ENCODE results near the gene SF3A2. TPM values are rescaled to one million over a fixed set of nuclear protein-coding genes. Genes with fewer than 3 reads are reported as not detected.

SF3A2 gene
- total and polyA plus RNA-seq, 2 donors (not counting 3 experiments of a cell fraction or from before 2014, with no cell fraction given), result 21.5 to 164 TPM

GRCh38 chr19:2268480-2268830, 31.8 kb downstream of the SF3A2 start:
- H4K20me1 ChIP-seq (replicated peaks; ENCODE audit: control insufficient read depth, extremely low read depth, insufficient read depth, low read length), result no peaks in the 10 kb centered on the region
- ChIA-PET POLR2A (no interaction called here), CTCF (no interaction called here)
- H3K9me3 ChIP-seq (replicated peaks; ENCODE audit: control insufficient read depth, insufficient read depth, low read length), result no peaks in the 10 kb centered on the region
- H3K9ac ChIP-seq (replicated peaks; ENCODE audit: extremely low read depth, insufficient read depth, low read length), result peak overlapping the region; percentile 32
- intact Hi-C loops (cut with micrococcal nuclease), result no loop called here
- H3K36me3 ChIP-seq (ENCODE audit: control insufficient read depth in 2 of 2, extremely low read depth in 1 of 2, insufficient read depth in 2 of 2, low read length in 2 of 2), result peaks cover 2 to 11% of the 10 kb centered on the region in 2 experiments
- H3K4me3 ChIP-seq (replicated peaks in 1 of 3; ENCODE audit: insufficient read depth in 1 of 3, low read depth in 1 of 3, low read length in 3 of 3), result peak overlapping the region in 2 of 3 experiments; percentile 64 to 86
- no TSS peak for BruUV-seq (replicated peaks)
- no peak overlapping the region for H3K27ac ChIP-seq (ENCODE audit: insufficient read depth, low read depth, low read length)
- no peak for FAIRE-seq
- peak overlapping the region; percentile 67 for H2AFZ ChIP-seq (ENCODE audit: low read depth, low read length)
- dilution Hi-C loops (cut with MboI; ENCODE audit: extremely low pct_ligation_motif_present, low sequenced_read_pairs), result no loop called here
- DNase-seq (ENCODE audit: low read depth, low spot score), result no peak
- peaks cover 30% of the 10 kb centered on the region for H3K4me1 ChIP-seq (ENCODE audit: control insufficient read depth, extremely low read depth, insufficient read depth, low read length)
- peaks cover 38% of the 10 kb centered on the region for H3K79me2 ChIP-seq (ENCODE audit: control insufficient read depth, insufficient read depth, low read length)
- H3K27me3 ChIP-seq (ENCODE audit: control insufficient read depth in 2 of 2, insufficient read depth in 2 of 2, low read length in 2 of 2), result no peaks in the 10 kb centered on the region
- peak overlapping the region; percentile 71 for H3K4me2 ChIP-seq (ENCODE audit: insufficient read depth, low read length)
- H3K9me1 ChIP-seq (replicated peaks; ENCODE audit: control insufficient read depth, extremely low read depth, insufficient read depth, low read length), result no peaks in the 10 kb centered on the region
- no peak for TF ChIP-seq MAX (IDR thresholded peaks at IDR 0.05; ENCODE audit: insufficient read depth, insufficient read length)
- no peak for TF ChIP-seq CTCF (IDR thresholded peaks at IDR 0.05; ENCODE audit: extremely low read depth in 1 of 2, insufficient read depth in 1 of 2, low read depth in 1 of 2, low read length in 2 of 2)
- TF ChIP-seq POLR2AphosphoS5 (IDR thresholded peaks at IDR 0.05; ENCODE audit: insufficient read depth, low read depth, low read length), result no peak
- no peak for TF ChIP-seq JUN (IDR thresholded peaks at IDR 0.05; ENCODE audit: borderline replicate concordance, insufficient read depth, insufficient read length, low read depth)
- no peak for TF ChIP-seq FOS (IDR thresholded peaks at IDR 0.05; ENCODE audit: borderline replicate concordance, insufficient read depth, low read length)
- TF ChIP-seq MYC (IDR thresholded peaks at IDR 0.05; ENCODE audit: low read depth, low read length), result no peak
- TF ChIP-seq GATA2 (IDR thresholded peaks at IDR 0.05; ENCODE audit: insufficient read depth, insufficient read length, low read depth, low read length), result no peak
- no peak for TF ChIP-seq POLR2A (IDR thresholded peaks at IDR 0.05; ENCODE audit: low read depth, low read length)
- TF ChIP-seq EZH2 (IDR thresholded peaks at IDR 0.05; ENCODE audit: borderline replicate concordance, low read depth, low read length, severe bottlenecking), result no peak

Data from endothelial cell of umbilical vein (primary cell).